ENCODE data around the gene C22orf23.
A peak's percentile ranks its signal among the peaks of the same experiment; 100 is the strongest.
"Not testable (repeated sequence)": the region's sequence is repeated elsewhere in the genome, so short reads cannot be mapped to it uniquely, and the experiment has no call there.

C22orf23 gene

GRCh38 chr22:37951305-37951704, 2.1 kb downstream of the C22orf23 start:
- DNase-seq, result no peak

GRCh38 chr22:37947142-37947795, 6.1 kb downstream of the C22orf23 start:
- not testable (repeated sequence) for DNase-seq

- not testable (repeated sequence) for DNase-seq
Measured at GRCh38 chr22:37944423-37944822, 9.0 kb downstream of the C22orf23 start.

- DNase-seq, result no peak
Measured at GRCh38 chr22:37943825-37944198, 9.6 kb downstream of the C22orf23 start.

GRCh38 chr22:37943136-37943824, 10.1 kb downstream of the C22orf23 start:
- DNase-seq, result no peak

GRCh38 chr22:37942133-37942532, 11.3 kb downstream of the C22orf23 start:
- no peak for DNase-seq

- DNase-seq, result peak; percentile 10
Measured at GRCh38 chr22:37940698-37941376, 12.6 kb downstream of the C22orf23 start.

GRCh38 chr22:37933711-37934376, 19.6 kb downstream of the C22orf23 start:
- DNase-seq, result peak; percentile 96

- no peak for DNase-seq
Measured at GRCh38 chr22:37932821-37933578, 20.4 kb downstream of the C22orf23 start.

GRCh38 chr22:37932401-37932800, 21.0 kb downstream of the C22orf23 start:
- no peak for DNase-seq

GRCh38 chr22:37931893-37932389, 21.5 kb downstream of the C22orf23 start:
- DNase-seq, result no peak

GRCh38 chr22:37930952-37931440, 22.4 kb downstream of the C22orf23 start:
- no peak for DNase-seq

- peak; percentile 21 for DNase-seq
Measured at GRCh38 chr22:37930270-37930951, 23.0 kb downstream of the C22orf23 start.

GRCh38 chr22:37929390-37929789, 24.0 kb downstream of the C22orf23 start:
- no peak for DNase-seq

- DNase-seq, result no peak
Measured at GRCh38 chr22:37927637-37927936, 25.8 kb downstream of the C22orf23 start.

- no peak for DNase-seq
Measured at GRCh38 chr22:37926771-37927636, 26.4 kb downstream of the C22orf23 start.

GRCh38 chr22:37926358-37926757, 27.0 kb downstream of the C22orf23 start:
- DNase-seq, result no peak

GRCh38 chr22:37925767-37926166, 27.6 kb downstream of the C22orf23 start:
- no peak for DNase-seq

GRCh38 chr22:37925330-37925729, 28.1 kb downstream of the C22orf23 start:
- DNase-seq, result no peak

- no peak for DNase-seq
Measured at GRCh38 chr22:37924386-37925065, 28.9 kb downstream of the C22orf23 start.

All from suppressor macrophage treated with lipopolysaccharide for 4 hours (primary cell).